HG02938 (cell line): ENCODE data around the gene TTLL3.
"Not testable (repeated sequence)": the region's sequence is repeated elsewhere in the genome, so short reads cannot be mapped to it uniquely, and the experiment has no call there.

ENCODE experiments used
- ATAC-seq: cut with Tn5 transposase; IDR thresholded peaks from one replicate; pipeline ENCODE4 v1.9.1; 2021; ENCODE audit warnings: mild to moderate bottlenecking, moderate library complexity; ENCODE audit not compliant: unreplicated experiment

TTLL3 gene

DNA sequence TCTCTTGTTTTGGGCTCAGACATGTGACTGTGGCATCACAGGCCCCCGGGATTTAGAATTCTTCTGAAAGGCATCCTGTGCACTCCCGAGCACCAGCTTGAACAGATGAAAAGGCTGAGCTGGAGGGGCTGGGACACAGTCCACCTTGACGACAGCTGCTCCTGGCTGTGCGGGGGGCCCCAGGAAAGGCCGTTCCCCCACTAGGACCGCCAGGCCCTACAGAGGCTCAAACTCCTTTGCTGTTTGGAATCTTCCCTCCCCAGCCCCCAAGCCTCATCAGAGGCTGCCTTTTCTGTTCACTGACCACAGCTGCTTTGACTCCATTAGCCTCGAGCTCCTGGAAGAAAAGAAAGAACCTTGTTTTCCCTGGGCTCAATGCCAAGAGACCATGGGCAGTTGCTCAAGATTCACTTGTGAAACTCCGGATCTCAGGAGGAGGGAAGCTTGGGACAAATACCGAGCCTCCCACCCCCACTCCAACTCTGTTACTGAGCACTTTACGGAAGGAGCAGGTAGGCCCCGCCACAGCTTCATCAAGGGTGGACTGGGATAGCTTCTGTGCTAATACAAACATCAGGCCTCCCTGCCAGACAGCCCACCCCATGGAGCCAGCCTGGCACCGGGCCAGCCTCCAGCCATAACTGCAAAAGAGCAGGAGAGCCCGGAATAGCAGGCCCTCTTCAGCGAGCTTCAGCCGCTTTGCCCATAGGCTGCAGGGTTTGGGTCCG, 54.3 kb downstream of the TTLL3 start:
- ATAC-seq = no peak

DNA sequence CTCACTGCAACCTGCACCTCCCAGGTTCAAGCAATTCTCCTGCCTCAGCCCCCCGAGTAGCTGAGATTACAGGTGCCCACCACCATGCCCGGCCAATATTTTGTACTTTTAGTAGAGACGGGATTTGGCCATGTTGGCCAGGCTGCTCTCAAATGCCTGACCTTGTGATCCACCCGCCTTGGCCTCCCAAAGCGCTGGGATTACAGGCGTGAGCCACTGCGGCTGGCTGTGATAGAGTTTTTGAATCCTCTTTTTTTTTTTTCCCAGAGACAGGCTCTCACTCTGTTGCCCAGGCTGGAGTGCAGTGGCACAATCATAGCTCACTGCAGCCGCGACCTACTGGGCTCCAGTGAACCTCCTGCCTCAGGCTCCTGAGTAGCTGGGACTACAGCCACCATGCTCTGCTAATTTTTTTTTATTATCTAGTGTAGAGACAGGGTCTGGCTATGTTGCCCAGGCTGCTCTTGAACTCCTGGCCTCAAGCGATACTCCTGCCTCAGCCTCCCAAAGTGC, 55.1 kb downstream of the TTLL3 start:
- not testable (repeated sequence) for ATAC-seq

DNA sequence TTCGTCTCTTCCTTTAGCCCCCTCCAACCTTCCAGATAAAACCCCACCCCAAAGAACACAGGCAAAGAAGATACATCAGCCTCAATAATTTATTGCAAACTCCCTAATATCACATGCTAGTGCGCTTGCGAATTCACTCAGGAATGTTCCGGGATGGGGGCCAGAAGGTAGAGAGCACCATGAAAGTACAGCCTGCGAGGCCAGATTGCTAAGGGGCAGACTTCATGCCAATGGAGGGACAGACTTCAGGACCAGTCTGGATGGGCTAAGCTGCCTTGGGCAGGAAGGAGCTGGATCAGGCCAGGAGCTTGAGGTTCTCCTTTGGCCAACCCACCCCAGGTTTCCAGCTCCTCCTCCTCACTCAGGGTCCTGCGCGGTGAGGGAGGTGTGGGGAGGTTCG, 56.6 kb downstream of the TTLL3 start:
- ATAC-seq = no peak

DNA sequence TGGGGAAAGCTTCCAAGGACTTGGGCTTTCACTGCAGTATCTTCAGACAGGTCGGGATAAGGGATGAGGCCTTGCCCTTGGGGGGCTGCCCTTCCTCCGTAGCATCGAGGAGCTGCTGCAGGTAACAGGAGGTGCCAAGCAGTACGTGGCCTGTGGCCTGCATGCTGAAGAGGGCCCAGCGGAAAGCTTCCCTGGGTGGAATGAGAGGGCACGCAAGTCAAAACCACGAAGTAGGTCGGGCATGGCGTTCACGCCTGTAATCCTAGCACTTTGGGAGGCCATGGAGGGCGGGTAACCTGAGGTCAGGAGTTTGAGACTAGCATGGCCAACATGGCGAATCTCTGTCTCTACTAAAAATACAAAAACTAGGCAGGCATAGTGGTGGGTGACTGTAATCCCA, 57.0 kb downstream of the TTLL3 start:
- ATAC-seq = no peak

DNA sequence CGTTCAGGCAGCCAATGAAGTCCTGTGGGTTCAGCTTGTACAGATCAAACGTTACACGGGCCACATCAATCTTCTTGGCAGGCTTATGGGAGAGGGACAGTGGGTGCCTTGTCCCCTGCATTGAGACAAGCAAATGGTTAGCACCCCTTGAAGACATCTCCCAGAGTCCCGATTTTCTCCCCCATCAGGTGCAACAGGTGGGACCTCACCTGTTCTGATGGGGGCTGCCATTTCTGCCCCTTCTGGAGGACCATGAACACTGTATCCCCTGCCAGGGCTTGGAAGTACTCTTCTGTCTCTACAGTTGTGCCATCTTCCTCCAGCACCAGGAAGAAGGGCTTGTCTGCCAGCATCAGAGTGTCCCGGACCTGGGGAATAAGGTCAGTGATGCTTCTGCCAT, 59.9 kb downstream of the TTLL3 start:
- no peak for ATAC-seq

DNA sequence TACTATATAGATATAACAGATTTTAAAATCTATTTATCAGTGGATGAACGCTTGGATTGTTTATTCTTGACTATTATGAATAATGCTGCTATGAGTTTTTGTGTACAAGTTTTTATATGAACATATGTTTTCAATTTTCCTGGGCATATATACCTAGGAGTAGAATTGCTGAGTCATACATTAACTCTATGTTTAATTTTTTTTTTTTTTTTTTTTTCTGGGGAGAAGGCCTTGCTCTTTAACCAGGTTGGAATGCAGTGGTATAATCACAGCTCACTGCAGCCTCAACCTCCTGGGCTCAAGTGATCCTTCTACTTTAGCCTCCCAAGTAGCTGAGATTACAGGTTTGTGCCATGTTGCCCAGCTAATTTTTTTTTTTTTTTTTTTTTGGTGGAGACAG, 60.9 kb downstream of the TTLL3 start:
- ATAC-seq = no peak

DNA sequence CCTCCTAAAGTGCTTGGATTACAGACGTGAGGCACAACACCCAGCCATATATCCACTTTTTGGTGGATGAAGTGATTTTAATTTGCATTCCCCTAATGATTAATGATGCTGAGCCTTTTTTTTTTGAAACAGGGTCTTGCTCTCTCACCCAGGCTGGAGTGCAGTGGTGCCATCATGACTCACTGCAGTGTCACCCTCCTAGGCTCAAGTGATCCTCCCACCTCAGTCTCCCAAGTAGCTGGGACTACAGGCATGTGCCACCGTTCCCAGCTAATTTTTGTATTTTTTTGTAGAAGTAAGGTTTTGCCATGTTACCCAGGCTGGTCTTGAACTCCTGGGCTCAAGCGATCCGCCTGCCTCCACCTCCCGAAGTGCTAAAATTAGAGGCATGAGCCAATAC, 62.0 kb downstream of the TTLL3 start:
- not testable (repeated sequence) for ATAC-seq

DNA sequence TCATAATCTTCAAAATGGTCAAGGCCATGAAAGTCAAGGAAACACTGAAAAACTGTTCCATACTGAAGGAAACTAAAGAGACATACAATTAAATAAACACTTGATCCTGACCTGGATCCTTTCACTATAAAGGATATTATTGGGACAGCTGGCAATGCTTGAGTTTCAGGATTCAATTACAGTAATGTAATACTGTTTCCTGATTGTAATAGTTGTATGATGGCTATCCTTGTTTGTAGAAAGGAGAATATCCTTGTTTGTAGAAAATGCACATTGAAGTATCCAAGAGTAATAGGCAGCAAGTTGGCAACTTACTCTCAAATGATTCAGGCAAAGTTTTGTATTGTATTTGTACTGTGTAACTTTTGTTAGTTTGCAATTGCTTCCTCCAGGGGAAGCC, 65.4 kb downstream of the TTLL3 start:
- no peak for ATAC-seq

DNA sequence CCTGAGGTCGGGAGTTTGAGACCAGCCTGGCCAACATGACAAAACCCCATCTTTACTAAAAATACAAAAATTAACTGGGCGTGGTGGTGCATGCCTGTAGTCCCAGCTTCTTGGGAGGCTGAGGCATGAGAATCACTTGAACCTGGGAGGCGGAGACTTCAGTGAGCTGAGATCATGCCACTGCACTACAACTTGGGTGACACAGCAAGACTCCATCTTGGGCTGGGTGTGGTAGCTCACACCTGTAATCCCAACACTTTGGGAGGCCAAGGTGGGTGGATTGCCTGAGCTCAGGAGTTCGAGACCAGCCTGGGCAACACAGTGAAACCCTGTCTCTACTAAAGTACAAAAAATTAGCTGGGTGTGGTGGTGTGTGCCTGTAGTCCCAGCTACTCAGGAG, 66.2 kb downstream of the TTLL3 start:
- not testable (repeated sequence) for ATAC-seq

DNA sequence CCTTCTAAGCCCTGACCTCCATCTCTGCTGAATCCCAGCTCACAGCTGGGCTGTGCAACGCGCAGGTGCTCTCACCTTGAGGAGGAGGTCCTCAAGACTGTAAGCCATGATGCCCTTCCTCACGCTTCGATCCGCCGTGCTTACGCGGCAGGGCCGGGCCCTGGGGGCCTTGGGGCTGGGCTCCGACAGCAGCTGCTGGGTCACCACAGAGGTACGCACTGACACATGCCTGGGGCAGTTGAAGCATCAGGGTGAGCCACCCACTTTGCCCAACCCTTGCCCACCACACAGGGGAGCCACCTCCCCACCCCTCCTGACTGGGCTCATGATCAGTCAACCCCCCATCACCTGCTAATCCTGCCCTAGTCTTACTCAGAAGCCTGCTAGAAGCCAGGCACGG, 66.9 kb downstream of the TTLL3 start:
- no peak for ATAC-seq

DNA sequence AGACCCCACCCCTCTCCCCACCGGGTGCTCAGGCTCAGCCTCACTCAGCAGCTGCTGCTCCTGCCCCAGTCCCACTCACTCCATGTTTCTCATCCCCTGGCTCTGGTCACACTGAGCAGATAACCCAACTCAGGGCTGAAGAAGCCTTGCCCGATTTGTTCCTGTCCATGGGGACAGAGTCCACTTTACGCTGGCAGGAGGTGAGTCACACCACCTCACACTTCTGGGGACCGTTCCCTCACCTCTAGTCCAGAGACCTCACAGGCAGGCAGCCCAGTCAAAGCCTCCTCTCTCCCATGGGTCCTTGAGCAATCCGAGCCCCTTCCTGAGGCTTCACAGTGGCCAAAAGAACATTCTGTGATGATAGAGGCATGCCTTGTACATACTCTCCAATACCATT, 68.6 kb downstream of the TTLL3 start:
- no peak for ATAC-seq

DNA sequence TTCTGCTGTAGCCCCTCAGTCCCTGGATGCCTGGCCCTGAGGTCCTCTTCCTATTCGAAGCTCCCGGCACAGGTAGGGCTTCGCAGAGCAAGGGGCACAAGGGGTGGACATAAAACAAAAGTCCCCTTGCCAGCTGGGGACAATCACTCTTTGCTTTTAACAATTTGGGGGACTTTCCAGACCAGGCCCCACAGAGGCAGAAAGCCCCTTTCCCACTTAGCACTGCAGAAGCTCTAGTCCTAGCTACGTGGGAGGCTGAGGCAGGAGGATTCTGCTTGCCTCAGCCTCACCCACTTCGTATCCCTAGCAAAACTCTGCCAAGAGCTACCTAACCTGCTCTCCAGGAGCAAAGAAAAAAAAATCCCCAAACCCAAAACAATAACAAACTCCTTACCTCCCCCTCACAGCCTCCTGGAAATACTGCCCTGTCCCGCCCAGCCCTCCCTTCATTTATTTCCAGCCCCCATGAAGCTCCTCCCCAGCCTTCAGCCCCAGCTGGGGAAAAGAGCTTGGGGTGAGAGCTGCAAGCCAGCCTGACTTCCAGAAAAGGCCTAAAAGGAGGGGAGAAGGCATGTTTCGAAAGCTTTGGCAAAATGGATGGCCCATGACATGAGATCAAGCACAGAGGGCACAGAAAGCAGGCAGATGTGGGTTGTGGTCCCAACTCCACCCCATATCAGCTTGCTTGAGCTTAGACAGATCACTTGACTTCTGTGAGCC, 69.9 kb downstream of the TTLL3 start, which contains the start of gene CIDEC:
Gene CIDEC, minus strand, starts transcription at position 424 of the 720 bp plus-strand sequence. CDS start 1,767 bp downstream, outside the sequence.
- ATAC-seq = no peak

DNA sequence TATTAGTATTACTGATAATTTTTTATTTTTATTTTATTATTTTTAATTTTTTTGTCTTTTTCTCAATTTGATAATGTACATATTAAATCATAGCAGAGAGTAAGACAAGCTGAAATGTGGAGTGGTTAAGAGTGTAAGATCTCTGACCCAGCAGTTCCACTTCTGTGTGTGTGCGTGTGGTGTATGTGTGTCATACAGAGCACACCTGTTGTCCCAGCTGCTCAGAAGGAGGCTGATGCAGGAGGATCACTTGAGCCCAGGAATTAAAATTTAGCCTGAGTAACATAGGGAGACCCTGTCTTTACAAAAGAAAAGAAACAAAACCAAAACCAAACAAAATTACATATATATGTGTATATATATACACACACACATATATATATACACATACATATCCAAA, 71.4 kb downstream of the TTLL3 start:
- no peak for ATAC-seq

DNA sequence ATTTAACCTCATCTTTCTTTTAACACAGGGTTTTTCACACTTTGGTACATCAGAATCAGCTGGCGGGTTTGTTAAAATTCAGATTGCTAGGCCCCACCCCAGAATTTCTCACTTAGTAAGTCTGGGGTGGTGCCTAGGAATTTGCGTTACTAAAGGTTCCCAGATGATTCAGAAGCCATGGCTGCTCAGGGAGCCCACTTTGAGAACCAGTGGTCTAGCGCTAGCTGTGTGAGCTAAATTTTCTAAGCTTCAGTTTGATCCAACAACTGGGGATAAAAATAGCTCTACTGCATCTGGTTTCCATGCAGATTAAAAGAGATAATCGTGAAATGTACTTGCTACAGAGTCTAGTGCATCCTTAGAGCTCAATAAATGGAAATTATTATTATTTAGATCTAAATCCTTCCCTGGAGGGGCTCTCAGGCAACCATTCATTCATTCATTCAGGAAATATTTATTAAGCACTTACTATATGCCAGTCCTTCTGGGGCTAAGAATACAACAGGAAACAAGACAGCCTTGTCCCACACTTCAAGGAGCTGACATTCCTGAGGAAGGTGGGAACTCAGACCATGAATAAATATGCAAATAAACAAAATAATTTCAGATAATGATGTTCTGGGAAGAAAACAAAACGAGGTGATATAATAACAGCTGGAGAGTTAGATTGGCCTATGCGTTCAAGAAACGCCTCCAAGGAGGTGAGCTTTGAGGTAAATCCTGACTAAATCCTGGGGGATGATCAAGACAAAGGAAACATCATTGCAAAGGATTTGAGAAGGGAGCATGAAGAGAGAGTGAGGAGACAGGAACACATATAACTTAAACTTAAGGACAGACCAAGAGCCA, 73.9 kb downstream of the TTLL3 start:
- no peak for ATAC-seq

DNA sequence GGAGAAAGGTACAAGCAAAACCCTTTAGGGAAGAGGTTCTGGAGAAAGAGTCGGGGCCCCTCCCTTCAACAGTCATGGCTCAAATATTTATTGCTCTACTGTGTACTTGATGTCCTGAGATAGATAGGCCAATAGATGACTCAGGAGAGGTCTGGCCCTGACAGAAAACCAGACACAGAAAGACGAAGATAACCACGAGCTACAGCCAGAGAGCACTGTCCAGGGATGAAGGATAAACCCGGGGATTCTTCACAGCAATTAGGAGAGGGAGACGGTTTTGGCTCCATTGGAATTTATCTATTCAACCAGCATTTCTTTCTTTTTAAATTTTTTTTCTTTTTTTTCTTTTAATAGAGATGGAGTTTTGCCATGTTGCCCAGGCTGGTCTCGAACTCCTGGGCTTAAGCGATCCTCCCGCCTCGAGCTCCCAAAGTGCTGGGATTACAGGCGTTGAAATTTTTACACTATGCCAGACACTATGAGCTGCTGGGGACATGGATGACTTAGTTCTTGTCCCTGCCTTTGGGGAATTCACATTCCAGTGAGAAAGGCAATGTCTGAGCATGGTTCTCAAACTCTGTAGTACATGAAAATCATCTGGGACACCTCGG, 74.6 kb downstream of the TTLL3 start:
- ATAC-seq = no peak
